Fibroblast of skin of scalp (primary cell): ENCODE data around the gene MAFG.
"Not testable (repeated sequence)": the region's sequence is repeated elsewhere in the genome, so short reads cannot be mapped to it uniquely, and the experiment has no call there.

ENCODE experiments used
- DNase-seq: peaks from one replicate; pipeline ENCODE4 v3.0.0-alpha.2; 2013

The MAFG gene

DNA sequence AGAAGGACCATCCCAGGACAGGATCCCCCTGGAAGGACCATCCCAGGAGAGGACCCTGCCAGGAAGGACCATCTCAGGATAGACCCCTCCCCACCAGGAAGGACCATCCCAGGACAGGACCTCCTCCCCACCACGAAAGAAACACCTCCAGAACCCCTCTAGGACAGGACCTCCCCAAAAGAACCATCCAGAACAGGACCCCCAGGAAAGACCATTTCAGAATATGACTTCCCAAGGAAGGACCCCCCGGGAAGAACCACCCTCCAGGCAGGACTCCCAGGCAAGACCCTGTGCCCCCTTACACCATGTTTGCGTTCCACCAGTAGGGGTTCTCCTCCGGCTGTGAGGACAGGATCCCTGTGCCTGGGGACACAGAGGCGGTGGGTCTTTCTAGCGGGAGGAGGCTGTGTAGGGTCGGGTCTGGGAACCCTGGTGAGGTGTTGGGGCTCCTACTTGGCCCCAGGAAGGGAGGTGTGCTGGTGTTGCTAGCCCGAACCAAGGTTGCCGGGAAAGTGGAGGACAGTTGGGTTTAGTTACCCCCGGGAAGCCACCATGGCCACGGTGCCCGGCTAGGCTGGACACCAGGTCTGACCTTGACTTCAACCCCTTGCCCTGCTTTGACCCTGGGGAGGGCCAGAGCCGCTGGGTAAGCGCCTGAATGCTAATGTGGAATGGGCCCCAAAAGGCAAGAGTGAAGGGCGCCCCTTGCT, 31.3 kb upstream of the MAFG start:
- no peak for DNase-seq

DNA sequence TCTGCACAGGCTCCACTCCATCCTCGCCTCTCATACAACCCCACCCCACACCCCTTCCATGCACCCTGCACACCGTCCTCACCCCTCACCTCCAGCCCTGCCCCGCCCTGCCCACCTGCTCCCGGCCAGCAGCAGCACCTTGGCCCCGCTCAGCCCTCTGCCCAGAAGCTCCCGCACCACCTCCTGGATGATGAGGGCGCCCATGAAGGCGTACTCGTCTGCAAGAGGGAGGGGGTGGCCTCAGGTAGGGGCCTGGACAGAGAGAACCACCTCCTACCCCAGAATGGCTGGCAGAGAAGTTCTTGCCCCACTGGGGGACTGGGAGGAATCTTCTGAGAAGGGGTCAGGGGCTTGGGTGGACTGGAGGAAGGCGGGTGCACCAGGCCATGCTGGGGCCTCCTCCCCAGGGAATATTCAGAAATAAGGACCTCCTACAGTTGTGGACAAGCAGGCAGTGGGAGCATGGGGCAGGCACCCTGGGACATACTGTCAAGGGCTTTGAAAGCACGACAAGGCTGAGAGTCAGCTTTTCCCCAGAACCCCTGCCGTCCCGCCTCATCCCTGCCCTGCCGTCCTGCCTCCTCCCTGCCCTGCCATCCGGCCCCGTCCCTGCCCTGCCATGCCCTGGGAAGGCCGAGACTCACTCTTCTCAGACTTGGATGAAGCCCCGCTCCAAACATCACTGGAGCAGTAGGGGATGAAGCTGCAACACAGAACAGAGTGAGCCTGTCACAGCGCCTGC, 30.3 kb upstream of the MAFG start:
- DNase-seq = no peak

DNA sequence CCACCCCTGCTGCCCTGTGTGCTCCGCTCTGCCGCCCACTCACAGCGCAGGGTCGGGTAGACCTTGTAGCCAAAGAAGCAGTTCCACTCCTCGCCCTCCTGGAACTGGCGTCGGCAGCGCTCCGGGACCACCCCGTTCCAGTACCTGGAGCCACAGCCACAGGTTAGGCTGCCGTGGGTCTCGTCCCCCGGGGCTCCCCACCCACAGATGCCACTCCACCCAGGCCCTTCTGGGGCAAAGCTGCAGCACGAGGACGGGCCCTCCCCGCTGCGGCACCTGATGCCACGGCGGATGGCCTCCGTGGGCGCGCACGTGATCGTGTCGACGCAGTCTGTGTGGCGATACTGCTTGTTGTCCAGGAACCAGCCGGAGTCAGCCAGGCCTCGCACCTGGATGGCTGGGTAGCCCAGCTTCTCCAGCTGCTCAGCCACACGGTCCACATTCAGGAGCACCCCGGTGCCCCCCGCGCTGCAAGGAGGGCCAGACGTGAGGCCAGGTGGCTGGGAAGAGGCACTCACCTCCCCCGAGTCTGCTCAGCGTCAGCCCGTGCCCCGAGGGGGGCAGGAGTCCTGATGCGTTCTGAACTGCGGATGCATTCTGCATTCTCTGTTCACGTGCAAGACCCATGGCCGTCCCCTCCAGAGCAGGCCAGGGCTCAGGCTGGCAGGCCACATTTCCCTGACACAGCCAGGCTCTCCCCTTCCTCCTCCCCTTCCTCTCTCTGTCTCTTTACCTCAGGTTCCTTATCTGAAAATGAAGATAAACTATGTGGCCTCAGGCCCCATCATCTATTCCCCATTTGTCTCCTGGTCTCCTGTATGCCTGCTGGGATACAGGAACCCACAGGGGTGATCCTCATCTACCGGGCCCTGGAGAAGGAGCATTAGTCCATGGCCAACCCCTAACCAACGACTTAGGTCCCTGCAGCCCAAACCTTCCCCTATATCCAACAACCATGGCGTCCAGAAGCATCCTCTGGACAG, 29.4 kb upstream of the MAFG start:
- DNase-seq = no peak

DNA sequence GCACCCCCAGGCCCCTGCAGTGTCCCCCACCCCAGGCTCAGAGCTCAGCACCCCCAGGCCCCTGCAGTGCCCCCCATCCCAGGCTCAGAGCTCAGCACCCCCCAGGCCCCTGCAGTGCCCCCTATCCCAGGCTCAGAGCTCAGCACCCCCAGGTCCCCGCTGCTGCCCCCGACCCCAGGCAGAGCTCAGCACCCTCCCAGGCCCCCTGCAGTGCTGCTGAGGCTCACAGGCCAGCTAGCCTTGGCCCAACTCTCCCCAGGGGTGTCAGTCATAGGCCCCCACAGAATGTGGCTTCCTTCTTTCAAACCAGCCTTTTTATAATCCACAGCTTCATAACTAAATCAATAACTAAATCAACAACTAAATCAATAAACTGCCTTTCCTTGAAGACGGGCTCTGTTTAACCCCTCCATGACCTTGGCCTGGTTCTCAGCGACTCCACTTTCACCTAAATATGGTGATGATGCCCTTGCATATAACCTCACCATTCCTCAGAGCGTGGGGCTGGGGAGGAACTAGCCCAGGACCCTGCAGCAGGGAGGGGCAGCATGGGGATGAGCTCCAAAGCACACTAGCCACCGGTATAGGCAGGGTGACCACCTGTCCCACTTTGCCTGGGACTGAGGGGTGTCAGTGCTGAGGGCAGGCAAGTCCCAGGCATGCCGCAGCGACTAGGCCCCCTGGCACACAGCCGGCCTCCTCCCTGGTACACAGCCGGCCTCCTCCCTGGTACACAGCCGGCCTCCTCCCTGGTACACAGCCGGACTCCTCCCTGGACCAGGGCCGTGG, 28.4 kb upstream of the MAFG start:
- no peak for DNase-seq

DNA sequence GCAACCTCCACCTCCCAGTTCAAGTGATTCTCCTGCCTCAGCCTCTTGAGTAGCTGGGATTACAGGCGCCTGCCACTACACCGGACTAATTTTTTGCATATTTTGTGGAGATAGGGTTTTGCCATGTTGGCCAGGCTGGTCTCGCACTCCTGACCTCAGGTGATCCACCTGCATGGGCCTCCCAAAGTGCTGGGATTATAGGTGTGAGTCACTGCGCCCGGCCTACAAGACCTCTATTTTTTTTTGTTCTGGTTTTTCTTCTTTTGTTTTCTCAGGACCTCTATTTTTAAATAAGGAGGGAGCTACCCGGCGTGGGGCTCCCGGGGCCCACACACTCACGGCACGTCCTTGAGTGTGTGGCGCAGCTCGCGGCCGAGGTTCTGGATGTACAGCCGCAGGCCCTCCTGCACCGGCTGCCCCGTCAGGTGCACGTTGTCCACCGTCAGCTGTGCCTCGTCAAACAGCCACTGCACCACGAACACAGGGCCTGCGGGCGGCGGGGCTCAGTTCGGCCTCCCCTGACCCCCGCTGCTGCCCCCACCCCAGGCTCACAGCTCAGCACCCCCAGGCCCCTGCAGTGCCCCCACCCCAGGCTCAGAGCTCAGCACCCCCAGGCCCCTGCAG, 27.6 kb upstream of the MAFG start:
- DNase-seq = no peak

DNA sequence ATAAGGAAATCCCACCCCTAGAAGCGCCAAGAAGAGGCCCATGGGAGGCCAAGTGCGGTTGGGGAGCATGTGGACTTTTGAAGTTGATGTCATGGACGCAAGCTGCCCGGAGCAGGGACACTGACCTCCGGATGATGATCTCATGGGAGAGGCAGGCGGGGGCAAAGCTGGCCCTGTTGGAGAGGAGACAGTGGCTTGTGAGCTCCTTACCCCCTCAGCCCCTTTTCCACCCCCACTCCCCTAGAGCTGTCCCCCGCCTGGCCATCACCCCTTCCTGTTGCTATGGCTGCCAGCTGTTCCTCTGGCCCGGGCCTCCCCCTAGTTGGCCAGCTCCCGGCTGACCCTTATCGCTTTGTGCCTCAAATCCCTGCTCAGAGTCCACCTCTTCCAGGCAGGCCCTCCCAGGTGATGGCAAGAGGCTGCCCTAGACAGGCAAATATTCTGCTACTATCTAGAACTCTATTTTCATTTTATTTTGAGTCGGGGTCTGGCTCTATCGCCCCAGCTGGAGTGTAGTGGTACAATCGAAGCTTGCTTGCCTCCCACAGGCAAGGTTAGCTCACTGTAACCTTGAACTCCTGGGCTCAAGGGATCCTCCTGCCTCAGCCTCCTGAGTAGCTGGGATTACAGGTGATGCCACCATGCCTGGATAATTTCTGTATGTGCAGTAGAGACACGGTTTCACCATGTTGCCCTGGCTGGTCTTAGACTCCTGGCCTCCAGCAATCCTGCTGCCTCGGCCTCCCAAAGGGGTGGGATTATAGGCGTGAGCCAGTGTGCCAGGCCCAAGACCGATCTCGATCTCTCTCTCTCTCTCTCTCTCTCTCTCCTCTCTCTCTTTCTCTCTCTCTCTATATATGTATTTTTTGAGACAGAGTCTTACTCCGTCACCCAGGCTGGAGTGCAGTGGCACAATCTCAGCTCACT, 26.9 kb upstream of the MAFG start:
- DNase-seq = no peak

DNA sequence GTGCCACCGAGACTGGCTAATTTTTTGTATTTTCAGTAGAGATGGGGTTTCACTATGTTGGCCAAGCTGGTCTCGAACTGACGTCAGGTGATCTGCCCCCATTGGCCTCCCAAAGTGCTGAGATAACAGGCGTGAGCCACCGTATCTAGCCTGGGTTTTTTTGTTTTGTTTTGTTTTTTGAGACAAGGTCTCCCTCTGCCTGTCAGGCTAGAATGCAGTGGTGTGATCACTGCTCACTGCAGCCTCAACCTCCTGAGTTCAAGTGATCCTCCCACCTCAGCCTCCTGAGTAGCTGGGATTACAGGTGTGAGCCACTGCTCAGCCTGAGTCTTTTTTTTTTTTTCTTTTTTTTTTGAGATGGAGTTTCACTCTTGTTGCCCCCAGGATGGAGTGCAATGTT, 25.9 kb upstream of the MAFG start:
- DNase-seq = not testable (repeated sequence)

DNA sequence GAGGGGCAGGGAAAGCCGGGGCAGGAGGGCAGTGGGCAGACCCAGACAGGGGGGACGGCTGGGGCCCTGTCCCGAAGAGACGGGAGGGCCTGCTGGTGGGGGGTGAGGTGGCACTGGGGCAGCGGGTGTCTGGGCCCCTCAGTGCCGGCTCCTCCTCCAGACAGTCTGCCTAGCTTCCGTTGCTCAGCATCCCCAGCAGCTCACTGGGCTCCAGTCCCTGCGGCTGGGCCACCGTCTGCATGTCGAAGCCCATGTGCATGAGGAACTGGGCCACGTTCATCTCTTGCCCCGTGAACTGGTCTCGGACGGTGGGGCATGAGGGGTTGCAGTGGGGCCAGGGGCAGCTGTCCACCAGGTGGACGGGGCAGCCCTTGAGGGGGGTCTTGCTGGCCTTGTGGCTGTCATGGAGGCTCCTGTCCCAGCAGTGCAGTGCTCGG, 25.3 kb upstream of the MAFG start:
- no peak for DNase-seq

DNA sequence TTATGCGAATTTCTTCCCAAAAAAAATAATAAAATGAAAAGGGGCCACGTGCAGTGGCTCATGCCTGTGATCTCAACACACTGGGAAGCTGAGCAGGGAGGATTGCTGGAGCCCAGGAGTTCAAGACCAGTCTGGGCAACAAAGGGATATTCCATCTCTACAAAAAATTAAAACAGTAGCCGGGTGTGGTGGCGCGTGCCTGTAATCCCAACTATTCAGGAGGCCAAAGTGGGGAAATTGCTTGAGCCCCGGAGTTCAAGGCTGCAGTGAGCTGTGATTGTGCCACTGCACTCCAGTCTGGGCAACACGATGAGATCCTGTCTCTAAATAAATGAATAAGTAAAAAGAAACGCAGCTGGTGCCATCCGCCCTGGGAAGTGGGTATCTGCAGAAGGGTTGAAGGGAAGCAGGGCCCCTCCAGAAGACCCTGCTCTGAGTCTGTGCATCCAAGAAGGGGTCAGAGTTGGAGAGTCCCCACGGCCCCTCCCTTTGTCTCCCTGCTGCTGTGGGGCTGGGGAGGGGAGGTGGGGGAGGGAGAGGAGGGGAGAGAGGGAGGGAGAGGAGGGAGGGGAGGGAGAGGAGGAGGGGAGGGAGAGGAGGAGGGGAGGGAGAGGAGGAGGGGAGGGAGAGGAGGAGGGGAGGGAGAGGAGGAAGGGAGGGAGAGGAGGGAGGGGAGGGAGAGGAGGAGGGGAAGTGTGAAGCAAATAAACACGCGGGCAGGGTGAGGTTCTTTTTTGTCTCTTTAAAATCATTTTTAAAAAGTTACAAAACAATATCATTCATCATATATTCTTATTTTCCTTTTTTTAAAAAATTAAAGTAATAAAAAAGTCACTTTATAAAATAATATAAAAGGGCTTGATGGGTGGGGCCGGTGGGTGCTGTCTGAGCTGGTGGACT, 24.5 kb upstream of the MAFG start:
- no peak for DNase-seq

DNA sequence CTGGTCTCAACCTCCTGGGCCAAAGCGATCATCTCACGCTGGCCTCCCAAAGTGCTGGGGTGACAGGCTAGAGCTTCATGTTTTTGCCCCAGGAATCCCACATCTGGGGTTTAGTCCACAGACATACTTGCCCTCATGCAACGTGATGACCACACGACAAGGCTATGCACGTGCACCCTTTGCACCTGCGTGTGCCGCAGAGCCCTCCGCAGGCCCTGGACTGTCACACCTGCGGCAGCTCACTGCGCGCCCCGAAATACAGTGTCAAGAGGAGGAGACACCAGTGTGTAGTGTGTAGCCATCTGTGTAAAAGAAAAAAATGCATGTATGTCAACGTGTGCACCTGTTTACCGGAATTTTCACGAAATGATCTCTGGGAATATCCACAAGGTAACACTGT, 23.0 kb upstream of the MAFG start:
- DNase-seq = no peak

DNA sequence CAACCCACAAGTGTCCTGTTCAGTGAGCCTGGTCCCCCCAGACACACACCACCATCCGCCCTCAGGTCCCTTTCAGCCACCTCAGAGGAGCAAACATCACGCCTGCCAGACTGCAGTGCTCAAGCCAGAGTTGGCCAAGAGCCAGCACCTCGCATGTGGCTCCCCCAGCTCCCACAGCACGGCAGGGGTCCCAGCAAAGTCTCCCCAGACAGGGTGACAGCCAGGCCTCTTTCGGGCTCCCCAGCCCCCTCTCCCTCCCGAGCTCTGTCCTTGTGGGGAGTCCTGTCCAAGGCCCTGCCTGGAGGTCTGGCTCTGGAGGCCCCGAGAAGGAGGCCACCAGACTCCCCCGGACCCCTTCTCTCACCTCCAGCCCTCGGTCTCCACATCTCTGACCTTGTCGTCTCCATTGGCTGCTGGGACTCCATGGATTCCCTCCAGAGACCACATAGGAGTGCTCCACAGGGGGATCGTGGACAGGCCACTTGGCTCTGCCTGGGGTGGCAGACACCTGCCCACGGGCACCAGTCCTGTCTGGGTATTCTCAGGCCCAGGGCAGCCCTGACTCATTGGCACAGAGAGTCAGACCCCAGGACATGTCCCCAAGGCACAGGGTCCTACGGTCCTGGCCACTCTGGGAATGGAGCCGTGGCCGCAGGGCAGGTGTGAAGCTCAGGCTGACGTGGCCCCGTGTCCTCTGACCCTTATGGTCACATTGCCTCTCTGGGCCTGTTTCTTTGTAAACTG, 21.3 kb upstream of the MAFG start:
- no peak for DNase-seq

DNA sequence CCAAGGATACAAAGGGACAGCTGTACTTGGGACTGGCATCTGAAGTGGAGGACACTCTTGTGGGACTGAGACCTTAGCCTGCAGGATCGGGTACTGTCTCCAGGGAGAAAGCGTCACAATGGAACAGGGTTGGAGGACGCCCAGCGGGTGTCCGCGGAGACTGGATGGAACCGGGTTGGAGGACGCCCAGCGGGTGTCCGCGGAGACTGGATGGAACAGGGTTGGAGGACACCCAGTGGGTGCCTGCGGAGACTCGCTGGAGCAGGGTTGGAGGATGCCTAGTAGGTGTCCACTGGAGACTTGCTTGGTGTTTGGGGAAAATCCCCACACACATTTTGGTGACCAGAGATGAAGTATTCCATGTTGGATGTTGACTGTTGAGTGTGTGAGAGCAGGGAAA, 19.7 kb upstream of the MAFG start, which contains the start of gene MYADML2:
Gene MYADML2, minus strand, starts transcription at position 45 of the 400 bp plus-strand sequence. CDS start 5,492 bp downstream, outside the sequence.
- no peak for DNase-seq

DNA sequence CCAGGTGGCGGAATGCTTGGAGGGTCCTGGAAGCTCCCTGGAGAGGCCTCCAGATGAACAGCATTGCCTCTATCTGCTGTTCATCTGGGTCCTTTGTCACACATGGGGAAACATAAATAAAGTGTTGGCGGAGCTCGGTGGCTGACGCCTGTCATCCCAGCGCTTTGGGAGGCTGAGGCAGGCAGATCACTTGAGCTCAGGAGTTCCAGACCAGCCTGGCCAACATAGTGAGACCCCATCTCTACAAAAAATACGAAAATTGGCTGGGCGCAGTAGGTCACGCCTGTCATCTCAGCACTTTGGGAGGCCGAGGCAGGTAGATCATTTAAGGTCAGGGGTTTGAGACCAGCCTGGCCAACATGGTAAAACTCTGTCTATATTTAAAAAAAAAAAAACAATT, 17.3 kb upstream of the MAFG start:
- no peak for DNase-seq

DNA sequence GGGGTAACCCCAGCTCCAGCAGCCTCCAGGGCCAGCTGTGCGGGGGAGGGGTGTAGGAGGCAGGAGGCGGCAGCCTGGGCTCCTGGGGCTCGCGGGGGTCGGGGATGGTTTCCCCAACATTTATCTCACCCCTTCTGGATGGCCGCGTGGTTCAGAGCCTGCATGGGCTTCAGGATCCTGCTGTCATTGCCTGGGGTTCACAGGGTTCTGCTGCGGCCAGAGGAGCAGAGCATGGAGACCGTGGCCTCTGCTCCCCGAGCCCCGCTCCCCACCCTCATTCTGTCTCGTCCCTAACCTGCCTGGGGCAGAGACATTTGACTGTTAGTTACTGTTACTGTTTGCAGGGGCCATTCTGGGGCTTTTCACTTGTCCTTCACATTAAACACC, 14.6 kb upstream of the MAFG start:
- DNase-seq = no peak

DNA sequence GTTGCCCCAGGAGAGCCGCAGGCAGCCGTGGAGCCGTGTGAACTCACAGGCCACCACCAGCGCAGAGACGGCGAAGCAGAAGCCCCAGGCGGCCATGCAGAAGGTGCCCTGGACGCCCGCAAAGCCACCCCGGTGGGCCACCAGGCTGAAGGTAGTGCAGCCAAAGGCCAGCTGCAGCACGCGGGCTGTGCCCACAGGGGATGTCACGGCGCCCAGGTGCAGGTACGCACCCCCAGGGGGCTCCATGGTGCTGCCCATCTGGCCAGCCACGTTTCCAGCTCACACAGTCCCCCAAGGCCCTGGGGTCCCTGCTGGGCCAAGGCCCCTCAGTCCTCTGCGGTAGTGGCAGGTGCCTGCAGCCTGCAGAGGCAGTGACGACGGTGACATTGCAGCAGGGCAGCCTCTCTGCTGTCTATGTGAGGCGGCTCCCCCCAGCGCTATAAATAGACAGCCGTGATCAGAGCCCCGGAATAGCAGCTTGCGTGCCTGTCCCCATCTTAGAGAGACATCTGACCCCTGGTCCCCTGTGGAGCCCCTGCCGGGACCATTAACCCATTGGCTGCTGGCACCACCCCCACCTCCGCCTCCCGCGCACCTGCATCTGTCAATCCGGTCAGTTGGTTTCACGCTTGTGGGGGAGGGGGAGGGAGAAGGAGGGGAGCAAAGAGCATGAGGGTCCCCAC, 14.1 kb upstream of the MAFG start:
- DNase-seq = no peak

DNA sequence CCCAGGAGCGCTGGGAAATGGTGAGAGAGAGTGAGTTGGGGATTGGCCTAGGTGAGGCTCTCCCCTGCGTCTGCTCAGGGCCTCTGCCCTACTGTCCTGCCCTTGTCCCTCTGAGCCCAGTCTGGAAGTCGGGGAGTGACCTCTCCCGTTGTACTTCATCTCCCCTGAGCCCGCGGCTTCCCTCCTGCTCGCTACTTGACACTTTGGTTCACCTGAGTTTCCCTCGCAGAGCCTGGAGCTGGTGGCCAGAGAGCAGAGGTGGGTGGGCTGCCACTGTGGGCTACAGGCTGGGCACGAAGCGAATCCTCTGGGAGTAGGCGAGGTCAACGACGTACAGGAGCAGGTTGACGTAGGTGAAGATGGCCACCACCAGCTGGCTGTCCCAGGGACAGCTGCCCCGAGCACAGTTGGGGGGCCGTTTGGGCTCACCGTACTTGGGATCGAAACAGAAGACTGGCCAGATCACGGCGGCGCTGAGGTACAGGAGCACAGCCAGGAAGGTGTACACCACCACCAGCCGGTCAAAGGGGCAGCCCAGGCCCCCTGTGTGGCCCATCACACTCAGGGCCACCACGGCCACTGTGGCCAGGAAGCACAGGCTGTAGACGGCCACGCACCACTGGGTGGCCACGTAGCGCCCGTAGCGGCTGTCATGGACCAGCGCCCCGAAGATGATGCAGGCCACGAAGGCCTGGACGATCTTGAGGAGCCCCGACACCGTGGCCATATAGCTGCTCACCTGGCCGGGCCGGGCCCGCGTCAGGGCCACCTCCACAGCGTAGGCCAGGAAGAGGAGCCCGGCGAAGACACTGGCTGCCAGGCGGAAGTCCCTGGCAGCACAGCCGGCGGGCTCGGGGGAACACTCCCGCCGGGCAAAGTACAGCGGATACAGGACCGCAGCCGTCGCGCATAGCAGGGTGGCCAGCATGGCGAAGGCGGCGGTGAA, 13.3 kb upstream of the MAFG start:
- DNase-seq = no peak

DNA sequence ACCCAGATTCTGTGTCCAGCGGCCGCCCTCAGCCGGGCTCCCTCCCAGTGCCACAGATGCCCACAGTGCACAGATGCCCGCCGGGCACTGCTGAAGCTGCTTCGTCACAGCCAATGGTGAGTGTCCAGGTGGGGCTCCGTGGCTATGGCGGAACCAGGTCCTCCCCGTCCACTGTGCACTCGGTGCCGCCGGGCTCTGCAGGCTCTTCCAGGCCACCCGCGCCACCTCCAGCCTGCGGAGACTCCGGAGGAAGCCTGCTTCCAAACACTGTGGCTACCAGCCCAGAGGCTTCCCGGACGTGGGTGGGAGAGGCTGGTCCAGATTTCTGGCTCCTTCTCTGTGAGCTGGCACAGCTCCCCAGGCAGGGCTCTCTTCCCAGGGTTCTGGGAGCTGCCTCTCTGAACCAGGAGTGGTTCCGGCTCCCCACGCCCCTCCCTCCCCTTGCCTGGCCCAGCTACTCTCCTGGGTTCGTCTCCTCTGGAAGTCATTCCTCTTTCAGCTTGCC, 12.4 kb upstream of the MAFG start:
- DNase-seq = no peak
